Stimulated activated CD8-positive, alpha-beta memory T cell treated with anti-CD3 and anti-CD28 coated beads, Interleukin-15, amount 100 ng/mL, for 48 hours (primary cell): ENCODE measurements around the gene FAM227B.
"Not testable (repeated sequence)": the region's sequence is repeated elsewhere in the genome, so short reads cannot be mapped to it uniquely, and the experiment has no call there.

Experiments used
- DNase-seq, 2 donors: peaks; one replicate each; pipeline ENCODE4 v3.0.0-alpha.2; 2020; ENCODE audit warnings: low read depth in 2 of 2

The FAM227B gene

GRCh38 chr15:49610157-49610918, 10.3 kb downstream of the FAM227B start:
- DNase-seq, result no peak

DNA sequence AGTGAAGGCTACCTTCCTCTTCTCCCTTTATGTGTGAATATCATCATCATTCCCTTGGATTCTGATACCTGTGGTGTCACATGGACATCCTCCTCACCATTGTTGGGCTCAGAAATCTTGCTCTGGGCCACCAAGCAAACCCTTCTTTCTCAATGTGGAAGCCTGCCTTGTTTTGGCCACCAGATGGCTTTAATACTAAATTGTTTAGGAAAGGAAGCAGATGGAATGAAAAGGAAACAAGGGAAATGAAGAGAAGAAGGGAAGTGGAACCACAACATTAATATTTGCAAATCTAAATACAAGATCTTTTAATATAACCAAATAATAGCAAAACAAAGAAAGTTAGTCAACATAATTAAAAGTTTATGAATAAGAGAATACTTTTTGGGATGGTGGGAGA, 14.0 kb downstream of the FAM227B start:
- DNase-seq, result no peak

DNA sequence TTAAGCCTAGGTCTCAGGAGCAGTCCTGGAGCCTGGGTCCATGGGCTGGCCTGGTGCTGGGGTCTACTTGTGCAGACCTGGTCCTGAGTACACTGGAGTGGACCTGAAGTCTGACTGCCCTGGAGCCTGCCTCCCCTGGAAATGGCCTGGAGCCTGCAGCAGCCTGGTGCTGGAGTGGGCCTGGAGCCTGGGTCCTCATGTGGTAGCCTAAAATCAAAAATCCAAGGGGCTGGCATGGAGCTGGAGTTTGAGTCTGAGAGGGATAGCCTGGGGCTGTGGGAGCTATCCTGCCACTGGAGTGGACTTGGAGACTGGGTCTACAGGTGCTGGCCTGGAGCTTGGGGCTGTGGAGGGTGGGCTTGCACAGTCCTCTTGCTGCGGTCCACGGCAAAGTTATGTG, 15.0 kb downstream of the FAM227B start:
- no peak for DNase-seq

- no peak for DNase-seq
Observed at GRCh38 chr15:49604625-49605409, 15.8 kb downstream of the FAM227B start.

- not testable (repeated sequence) for DNase-seq
Observed at GRCh38 chr15:49592829-49593316, 27.7 kb downstream of the FAM227B start.

GRCh38 chr15:49589030-49589429, 31.6 kb downstream of the FAM227B start:
- DNase-seq, result no peak

DNA sequence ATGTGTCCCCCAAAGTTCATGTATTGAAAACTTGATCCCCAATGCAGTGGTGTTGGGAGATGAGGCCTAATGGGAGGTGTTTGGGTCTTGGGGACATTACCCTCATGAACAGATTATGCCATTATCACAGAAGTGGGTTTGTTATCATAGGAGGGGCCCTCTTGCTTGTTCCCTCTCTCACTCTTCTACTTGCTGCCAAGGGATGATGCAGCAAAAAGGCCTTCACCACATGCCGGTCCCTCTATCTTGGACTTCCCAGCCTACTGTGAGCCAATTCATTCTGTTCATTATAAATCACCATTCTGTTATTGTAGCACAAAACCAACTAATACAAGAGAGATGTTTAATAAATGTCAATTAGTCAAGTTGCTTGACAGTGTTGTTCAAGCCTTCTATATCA, 47.2 kb downstream of the FAM227B start:
- DNase-seq, result no peak

- no peak for DNase-seq
Observed at GRCh38 chr15:49570672-49571071, 49.9 kb downstream of the FAM227B start.

GRCh38 chr15:49570174-49570573, 50.4 kb downstream of the FAM227B start:
- DNase-seq, result no peak

GRCh38 chr15:49560045-49560444, 60.6 kb downstream of the FAM227B start:
- DNase-seq, result no peak

- DNase-seq, result no peak
Observed at GRCh38 chr15:49558929-49559328, 61.7 kb downstream of the FAM227B start.

DNA sequence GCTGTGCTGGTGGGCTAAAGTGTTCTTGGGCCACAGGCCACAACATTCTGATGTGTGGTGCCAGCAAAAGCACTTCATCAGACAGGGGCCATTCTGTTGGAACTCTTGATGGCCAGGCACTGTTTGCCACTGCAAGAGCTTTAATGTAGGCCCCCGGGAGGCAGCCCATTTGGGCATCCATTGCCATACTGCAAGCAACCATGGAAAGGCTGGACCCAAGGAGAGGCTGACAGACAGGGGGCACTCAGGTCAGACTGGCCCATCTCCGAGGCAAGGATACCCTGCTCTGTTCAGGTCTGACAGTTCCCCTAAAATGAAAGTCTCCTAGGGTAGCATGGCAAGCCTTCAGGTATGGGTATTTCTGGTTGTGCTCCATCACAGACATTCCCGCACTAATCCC, 64.2 kb downstream of the FAM227B start:
- no peak for DNase-seq

- not testable (repeated sequence) for DNase-seq
Observed at GRCh38 chr15:49550342-49550741, 70.3 kb downstream of the FAM227B start.

- no peak for DNase-seq
Observed at GRCh38 chr15:49538520-49538919, 82.1 kb downstream of the FAM227B start.

GRCh38 chr15:49530092-49530491, 90.5 kb downstream of the FAM227B start:
- no peak for DNase-seq

- no peak for DNase-seq
Observed at GRCh38 chr15:49528289-49528688, 92.3 kb downstream of the FAM227B start.

DNA sequence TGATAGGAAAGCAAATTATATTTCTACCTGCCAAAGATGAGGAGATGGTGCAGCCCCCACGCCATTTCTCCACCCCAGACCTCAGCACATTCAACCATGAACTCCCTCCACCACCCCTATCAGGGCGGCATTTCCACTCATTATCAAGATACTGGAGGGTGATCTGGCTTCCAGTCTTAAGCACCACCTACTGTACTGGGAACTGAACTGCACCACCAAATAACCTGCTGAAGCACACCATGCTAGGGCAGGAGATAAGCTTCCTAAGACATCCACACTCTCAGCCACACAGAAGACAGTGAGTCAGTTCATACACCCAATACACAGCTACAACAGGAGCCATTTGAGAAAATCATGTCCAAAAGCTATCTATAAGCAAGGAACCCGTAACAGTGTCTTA, 98.8 kb downstream of the FAM227B start:
- DNase-seq, result no peak

- not testable (repeated sequence) for DNase-seq
Observed at GRCh38 chr15:49512739-49513138, 107.9 kb downstream of the FAM227B start.

DNA sequence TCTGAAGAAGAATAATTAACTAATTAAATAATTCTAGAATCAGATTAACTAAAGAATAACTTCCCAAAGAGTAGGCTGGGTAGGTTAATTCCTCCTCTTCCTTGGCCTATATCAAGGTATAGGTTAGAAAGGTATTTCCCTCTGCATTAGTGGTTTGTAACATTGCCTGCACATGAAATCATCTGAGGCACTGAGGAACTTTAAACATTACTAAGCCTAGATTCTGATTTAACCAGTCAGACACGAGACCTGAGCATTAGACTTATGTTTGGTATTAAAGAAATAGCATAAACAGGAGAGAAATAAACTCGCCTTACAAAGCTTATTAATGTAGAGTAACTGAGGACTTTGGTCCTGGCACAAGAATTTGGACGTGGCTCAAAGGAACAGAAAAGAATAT, 113.4 kb downstream of the FAM227B start:
- no peak for DNase-seq

DNA sequence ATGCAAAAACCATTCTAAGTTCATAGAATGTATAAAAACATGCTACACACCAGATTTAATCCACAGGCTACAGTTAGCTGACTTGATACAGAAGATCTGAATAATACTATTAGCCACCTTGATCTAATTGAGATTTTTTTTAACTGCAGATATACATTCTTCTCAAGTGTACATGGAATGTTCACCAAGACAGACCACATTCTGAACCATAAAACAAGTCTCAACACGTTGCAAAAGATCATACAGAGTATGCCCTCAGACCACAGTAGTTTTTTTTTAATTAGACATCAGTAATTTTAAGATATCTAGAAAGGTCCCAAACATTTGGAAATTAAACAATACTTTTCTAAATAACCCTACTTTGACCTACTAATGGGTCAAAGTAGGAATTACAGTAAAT, 114.3 kb downstream of the FAM227B start:
- no peak for DNase-seq

- DNase-seq, result no peak
Observed at GRCh38 chr15:49501586-49501985, 119.0 kb downstream of the FAM227B start.

DNA sequence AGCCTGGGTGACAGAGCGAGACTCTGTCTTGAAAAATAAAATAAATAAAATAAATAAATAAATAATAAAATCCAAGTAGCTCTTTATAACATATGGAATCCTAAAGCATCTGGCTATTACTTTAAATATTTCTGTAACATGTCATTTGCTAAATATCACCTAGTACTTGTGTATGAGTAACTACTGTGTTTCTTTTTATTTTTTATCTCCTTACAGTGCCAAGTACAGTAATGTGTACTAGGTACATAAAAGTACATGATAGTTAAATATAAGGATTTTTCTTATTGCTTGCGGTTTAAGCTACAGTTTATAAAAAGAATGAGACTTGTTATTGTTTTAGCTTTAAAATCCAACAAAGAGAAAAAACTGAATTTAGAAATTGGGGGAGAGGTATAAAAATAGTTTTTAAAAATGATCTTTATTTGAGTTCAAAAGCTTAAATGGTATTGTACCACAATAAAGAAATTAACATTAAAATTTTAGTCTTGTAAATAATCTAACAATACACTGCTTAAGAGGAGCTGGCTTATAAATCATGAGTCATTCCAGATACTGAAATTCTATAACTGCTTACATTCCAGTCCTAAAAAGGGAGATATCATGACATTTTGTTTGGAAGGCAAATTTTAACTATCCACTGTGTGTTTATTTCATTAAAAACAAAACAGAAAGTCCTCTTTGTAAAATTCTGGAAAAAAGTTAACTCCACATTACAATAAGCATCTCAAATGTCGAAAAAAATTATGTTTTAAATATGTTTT, 124.4 kb downstream of the FAM227B start:
- no peak for DNase-seq
